GM19372 (cell line): Measurements from ENCODE around the gene C5AR1.
"Not testable (repeated sequence)": the region's sequence is repeated elsewhere in the genome, so short reads cannot be mapped to it uniquely, and the experiment has no call there.

Source experiments
- ATAC-seq: cut with Tn5 transposase; IDR thresholded peaks from one replicate; pipeline ENCODE4 v1.9.1; 2021; ENCODE audit warnings: mild to moderate bottlenecking, low read depth, moderate library complexity; ENCODE audit not compliant: unreplicated experiment

C5AR1 gene

DNA sequence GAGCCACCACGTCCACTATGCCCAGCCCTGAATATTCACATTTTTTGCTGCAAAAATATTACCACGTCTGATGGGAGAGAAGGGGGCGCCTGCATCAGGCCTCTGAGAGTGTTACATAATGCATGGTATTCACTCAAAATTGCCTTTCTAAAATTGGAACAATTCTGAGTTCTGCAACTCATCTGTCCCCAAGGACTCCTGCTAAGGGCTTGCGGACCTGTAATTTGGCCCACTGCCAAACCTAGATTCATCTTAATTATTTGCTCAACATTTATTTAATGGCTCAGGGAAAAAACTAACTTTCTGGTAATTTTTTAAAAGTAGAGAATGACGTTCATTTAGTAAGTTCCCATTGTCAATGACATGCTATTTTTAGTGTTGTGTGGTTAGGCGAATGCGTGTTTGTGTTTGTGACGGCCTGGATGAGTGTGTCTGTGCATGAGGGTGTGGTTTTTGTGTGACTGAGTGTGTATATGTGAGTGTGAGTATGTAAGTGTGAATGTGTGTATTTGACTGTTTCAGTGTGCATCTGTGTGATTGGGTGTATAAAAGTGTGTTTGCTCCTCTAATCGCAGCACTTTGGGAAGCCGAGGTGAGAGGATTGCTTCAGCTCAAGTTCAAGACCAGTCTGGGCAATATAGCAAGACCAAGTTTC, 26.1 kb upstream of the C5AR1 start:
- no peak for ATAC-seq

DNA sequence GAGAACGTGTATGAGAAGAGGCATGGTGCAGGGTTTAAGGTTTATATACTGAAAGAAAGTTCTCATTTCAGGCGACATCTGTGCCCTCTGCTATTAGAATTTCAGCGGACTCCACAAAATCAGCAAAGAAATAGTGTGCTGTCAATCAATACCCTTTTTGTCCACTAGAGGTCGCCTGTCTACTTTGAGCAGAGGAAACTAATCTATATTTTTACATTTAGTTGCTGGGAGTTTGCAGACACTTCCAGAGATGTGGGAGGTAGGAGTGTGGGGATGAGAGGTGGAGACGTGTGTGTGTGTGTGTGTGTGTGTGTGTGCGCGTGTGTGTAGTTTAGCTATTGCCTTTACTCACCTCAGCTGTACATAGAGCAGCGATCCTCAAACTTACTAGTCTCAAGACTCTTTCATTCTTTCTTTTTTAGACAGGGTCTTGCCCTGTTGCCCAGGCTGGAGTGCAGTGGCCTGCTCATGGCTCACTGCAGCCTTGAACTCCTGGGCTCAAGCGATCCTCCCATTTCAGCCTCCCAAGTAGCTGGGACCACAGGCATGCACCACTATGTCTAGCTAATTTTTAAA, 25.2 kb upstream of the C5AR1 start:
- ATAC-seq, result no peak

DNA sequence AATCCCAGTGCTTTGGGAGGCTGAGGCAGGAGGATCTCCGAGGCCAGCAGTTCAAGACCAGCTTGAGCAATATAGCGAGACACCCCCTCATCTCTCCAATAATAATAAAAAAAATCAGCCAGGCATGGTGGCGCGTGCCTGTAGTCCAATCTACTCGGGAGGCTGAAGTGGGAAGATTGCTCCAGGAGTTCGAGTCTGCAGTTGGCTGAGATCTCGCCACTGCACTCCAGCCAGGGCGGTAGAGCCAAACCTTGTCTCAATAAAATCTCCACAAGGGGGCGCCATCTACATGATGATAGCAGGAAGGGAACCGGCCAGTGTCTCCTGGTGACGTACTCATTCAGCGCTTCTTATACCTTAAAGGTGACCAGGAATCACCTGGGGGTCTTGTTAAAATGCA, 13.6 kb upstream of the C5AR1 start:
- no peak for ATAC-seq

DNA sequence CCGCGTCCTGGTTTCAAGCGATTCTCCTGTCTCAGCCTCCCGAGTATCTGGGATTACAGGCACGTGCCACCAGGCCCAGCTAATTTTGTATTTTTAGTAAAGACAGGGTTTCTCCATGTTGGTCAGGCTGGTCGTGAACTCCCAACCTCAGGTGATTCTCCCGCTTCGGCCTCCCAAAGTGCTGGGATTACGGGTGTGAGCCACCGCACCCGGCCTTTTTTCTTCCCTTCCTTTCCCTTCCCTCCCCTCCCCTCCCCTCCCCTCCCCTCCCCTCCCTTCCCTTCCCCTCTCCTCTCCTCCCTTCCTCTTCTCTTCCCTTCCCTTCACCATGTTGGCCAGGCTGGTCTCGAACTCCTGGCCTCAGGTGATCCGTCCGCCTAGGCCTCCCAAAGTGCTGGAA, 8.8 kb upstream of the C5AR1 start:
- not testable (repeated sequence) for ATAC-seq

DNA sequence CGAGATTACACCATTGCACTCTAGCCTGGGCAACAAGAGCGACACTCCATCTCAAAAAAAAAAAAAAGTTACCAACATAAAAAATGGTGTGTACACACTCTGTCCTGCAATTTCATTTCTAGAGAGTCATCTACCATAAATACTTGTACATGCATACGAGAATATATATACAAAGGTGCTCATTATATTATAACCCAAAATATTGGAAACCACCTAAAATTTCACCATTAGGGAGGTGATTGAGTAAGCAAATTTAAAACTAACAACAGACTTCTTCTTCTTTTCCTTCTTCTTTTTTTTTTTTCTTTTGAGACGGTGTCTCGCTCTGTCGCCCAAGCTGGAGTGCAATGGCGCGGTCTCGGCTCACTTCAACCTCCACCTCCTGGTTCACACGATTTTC, 7.4 kb upstream of the C5AR1 start:
- no peak for ATAC-seq

DNA sequence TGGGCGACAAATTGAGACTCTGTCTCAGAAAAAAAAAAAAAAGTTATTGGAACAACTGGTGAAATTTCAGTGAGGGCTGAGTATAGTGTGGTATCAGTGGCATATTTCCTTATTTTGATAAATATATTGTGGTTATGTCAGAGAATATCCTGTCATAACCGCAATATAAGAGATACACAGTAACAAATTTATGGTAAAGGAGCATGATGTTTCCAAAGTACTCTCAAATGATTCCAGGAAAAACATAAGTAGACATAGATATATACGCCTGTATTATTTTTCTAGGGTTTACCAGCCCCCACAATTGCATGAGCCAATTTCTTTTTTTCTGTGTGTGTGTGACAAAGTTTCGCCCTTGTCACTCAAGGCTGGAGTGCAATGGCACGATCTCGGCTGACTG, 5.7 kb upstream of the C5AR1 start:
- ATAC-seq, result no peak

DNA sequence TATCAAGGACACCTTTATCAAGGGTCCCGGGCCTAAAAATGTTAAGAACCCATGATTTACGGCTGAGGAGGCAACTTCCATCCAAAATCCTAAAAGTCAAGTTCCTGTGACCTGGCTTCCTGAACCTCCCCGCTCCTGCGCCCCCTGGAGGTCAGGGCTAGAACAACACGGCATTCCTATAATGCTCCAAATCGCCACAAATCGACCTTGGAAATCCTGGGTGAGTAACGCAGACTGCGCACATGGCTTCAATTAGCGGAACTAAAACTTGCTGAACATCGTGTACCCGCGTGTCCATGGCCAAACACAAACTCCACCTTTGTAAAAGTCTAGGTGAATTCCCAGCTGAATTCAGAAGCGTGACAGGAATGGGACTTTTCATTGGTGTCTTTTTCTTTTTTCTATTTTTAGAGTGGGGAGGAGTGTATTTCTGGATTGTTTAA, 4.3 kb upstream of the C5AR1 start:
- ATAC-seq, result no peak

DNA sequence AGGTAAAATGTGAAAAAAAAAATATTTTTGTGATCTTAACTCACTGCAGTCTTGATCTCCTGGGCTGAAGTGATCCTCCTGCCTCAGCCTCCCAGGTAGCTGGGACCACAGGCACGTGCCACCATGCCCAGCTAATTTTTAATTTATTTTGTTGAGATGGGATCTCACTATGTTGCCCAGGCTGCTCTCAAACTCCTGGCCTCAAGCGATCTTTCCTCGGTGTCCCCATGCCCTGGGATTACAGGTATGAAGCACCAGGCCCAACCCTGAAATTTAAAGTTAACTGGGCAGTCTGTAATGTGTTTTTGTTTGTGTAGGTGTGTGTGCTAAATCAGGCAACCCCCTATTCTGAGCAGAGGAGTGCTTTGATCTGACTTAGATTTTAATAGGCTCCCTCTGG, 3.4 kb upstream of the C5AR1 start:
- ATAC-seq, result no peak

DNA sequence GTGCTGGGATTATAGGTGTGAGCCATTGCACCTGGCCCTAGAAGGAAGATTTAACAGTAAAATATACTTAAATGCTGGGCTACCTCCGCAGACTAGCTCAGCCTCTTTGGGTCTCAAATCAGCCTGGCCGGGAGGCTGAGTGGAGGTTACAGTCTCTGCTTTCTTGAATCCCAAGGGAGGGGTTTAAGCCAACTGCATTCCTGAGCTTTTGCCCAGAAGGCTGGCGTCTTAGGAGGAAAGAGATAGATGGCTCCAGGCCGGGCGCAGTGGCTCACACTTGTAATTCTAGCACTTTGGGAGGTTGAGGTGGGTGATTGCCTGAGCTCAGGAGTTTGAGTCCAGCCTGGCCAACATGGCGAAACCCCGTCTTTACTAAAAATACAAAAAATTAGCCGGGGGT, 623 bp upstream of the C5AR1 start:
- no peak for ATAC-seq

DNA sequence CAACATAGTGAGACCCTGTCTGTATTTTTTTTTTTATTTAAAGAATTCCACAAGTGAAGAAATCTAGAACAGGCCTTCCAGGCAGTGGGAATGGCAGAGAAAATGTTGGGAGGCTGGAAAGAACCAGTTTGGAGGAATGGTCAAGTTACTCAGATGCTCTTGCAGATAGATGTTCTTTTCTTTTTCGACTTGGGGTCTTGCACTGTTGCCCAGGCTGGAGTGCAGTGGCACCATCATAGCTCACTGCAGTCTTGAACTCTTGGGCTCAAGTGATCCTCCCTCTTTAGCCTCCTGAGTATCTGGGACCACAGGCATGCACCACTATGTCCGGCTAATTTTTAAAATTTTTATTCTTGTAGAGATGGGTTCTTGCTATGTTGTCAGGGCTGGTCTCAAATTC, 662 bp downstream of the C5AR1 start:
- no peak for ATAC-seq

DNA sequence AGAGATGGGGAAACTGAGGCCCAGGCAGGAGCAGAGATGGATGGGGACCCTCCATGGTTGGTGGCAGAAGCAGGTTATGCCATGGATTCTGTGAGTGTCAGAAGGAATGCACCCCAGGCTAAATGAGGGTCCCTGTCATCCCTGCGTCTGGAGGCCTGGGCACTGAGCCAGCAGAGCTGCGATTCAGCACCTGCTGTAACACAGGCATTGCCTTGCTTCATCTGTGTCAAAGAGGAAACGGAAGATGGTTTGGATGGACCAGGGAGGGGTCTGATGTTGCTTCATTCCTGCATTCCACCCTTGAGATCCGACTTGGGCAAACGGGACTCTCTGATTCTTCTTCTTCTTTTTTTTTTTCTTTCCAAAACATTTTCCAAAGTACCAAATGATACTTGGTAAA, 1.2 kb downstream of the C5AR1 start:
- ATAC-seq, result no peak

DNA sequence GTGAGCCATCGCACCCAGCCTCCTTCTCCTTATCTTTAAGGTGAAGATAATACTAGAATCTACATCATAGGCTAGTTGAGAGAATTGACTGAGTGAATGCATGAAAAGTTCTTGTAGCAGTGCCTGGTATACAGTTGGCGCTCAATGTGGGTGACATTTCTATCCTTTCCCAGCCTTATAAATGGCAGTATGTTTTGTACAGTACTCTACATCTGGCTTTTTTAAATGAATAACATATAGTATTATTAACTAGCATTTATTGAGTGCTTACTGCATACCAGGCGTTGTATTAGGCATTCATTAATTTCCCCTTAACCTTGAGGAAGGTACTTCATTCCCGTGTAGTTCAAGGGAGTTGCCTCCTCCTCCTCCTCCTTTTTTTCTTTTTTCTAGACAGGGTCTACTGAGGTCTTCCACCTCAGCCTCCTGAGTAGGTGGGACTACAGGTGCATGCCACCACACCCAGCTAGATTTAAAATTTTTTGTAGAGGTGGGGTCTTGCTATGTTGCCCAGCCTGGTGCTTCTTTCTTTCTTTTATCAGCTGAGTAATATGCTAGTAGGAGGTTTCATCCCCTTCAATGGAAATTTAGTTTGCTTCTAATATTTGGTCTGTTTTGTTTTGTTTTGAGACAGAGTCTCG, 2.8 kb downstream of the C5AR1 start:
- ATAC-seq, result no peak

DNA sequence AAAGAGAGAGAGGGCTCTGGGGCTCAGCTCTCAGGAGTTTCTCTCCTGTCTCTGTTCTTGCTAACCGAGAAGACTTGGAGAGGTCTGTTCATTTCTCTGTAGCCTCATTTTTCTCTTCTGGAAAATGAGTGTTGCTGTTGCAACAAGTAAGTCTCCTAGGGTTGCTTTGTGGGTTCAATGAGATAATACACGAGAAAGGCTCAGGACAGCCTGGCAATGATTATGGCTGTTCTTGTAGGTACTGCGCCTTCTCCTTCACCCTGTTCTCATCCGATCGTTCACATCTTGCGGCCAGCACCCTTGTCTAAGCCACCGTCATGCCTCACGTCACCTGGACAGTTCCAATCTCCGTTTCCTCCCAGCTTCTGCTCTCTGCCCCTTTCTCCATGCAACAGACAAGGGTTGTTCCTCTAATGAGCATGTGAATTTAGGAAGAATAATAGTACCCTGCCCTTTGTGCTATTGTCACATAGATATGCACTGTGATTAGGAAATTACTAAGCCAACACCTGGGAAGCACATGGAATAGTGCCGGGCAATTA, 4.2 kb downstream of the C5AR1 start:
- no peak for ATAC-seq

DNA sequence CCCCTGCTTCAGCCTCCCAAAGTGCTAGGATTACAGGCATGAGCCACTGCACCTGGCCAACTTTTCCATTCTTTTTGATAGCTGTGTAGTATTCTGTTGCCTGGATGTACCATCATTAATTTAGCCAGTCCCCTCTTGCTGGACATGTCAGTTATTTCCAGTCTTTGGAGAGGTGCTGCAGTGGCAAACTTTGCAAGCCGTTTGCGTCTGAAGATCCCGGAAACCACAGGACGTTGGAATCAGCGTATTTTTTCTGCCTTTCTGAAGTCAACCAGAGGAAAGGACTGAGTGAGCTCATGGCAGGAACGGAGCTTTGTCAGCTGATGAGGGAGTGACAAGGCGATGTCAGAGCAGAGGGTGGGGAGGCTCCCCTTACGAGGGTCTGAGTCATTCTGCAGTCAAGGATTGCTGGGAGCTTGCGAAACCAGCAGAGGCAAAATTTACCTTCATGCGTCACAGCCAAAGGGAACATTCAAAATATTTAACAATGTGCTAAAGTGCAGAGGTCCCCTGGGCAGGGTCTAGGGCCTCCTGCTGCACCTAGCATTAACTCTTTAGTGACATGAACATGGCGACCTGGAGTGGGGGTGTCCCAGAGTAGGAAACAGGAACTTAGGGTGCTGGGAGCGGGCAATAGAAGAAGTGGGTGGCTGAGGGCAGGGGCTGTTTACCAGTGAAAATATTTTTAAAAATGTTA, 5.6 kb downstream of the C5AR1 start:
- ATAC-seq, result no peak

DNA sequence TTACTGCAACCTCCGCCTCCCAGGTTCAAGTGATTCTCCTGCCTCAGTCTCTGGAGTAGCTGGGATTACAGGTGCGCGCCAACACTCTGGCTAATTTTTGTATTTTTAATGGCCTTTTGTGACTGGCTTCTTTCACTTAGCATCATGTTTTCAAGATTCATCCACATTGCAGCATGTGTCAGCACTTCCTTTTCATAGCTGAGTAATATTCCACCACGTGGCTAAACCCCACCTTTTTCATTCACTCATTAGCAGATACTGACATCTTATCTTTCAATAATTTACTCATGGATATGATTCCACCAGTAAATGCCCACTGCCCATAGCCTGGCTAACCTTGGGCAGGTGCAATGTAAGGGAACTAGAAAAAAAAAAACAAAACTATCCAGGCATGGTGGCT, 6.9 kb downstream of the C5AR1 start:
- ATAC-seq, result no peak

DNA sequence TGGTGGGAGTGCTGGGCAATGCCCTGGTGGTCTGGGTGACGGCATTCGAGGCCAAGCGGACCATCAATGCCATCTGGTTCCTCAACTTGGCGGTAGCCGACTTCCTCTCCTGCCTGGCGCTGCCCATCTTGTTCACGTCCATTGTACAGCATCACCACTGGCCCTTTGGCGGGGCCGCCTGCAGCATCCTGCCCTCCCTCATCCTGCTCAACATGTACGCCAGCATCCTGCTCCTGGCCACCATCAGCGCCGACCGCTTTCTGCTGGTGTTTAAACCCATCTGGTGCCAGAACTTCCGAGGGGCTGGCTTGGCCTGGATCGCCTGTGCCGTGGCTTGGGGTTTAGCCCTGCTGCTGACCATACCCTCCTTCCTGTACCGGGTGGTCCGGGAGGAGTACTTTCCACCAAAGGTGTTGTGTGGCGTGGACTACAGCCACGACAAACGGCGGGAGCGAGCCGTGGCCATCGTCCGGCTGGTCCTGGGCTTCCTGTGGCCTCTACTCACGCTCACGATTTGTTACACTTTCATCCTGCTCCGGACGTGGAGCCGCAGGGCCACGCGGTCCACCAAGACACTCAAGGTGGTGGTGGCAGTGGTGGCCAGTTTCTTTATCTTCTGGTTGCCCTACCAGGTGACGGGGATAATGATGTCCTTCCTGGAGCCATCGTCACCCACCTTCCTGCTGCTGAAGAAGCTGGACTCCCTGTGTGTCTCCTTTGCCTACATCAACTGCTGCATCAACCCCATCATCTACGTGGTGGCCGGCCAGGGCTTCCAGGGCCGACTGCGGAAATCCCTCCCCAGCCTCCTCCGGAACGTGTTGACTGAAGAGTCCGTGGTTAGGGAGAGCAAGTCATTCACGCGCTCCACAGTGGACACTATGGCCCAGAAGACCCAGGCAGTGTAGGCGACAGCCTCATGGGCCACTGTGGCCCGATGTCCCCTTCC, 10.5 kb downstream of the C5AR1 start:
- no peak for ATAC-seq

DNA sequence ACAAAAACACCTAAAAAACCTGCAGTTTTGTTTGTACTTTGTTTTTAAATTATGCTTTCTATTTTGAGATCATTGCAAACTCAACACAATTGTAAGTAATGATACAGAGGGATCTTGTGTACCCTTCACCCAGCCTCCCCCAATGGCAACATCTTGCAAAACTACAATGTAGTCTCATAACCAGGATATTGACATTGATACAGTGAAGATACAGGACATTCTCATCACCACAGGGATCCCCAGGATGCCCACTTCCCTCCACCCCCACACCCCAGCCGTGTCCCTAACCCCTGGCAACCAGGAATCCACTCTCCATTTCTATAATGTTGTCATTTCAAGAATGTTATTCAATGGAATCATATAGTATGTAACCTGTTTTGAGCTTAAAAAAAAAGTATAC, 12.0 kb downstream of the C5AR1 start:
- ATAC-seq, result no peak

DNA sequence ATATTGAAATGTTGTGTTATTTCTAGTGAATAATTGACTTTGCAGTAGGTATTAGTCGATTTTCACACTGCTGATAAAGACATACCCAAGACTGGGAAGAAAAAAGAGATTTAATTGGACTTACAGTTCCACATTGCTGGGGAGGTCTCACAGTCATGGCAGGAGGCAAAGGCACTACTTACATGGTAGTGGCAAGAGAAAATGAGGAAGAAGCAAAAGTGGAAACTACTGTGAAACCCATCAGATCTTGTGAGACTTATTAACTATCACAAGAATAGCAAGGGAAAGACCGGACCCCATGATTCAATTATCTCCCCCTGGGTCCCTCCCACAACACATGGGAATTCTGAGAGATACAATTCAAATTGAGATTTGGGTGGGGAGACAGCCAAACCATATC, 12.4 kb downstream of the C5AR1 start:
- no peak for ATAC-seq

DNA sequence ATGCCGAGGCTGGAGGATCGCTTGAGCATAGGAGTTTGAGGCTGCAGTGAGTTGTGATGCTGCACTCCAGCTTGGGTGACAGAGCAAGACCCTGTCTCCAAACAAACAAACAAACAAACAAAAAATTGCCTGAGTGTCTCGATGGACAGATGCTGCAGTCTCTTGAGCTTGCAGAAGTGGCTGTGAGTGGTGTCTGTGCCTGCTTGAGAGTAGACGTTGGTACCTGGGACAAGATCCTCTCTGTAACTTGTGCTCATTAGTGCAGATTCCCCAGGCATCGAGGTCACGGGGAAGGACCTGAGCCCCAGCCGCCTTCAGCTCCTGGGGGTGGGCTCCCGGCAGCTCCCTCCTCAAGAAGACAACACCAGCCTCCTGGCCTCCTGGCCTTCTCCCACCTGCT, 13.7 kb downstream of the C5AR1 start:
- no peak for ATAC-seq

DNA sequence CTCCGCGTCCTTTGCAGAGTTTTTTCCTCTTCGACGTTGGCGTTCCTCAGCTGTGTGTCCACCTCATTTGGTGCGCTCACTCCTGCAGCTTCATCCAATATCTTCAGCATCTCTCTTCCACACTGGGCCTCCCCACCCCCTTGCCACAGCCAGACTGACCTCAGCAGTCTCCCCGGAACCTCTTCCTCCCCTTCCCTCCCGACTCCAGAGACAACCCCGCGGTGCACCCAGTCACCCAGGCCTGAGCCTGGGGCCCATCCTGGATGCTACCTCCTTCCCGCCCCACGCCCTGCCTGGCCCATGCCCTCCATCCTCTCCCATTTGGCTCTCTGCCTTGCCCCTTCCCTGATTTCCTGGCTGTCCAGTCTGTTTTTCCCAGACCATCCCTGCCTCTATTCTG, 14.2 kb downstream of the C5AR1 start:
- ATAC-seq, result no peak
